ENCODE data around the gene TUBGCP6.

The TUBGCP6 gene

DNA sequence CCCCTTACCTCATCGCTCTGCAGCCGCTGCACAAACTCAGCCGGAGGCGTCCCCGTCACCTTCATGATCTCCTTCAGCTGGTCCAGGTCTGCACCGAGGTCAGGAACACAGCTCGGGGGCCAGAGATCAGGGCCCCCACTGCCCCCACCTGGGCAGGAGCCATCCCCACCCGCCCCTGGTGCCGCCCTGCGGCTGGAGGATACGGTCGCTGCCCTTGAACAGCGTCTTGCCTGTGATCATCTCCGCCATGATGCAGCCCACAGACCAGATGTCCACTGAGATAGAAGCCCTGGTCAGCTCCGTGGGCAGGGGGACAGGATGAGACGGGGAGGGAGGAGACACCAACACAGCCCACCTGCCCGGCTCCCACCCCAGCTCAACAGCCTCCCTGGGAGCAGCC lies 10.8 kb upstream of the TUBGCP6 start:
- TF ChIP-seq CTCF (IDR thresholded peaks at IDR 0.05; ENCODE audit: low read depth, low read length): no peak
- DNase-seq: no peak
- H3K4me1 ChIP-seq: 0 out of 2 replicates have a peak, but pooled peaks cover 2% of the 10 kb centered on the region
- H3K27me3 ChIP-seq: no peaks in the 10 kb centered on the region
- H3K36me3 ChIP-seq: peaks cover 36% of the 10 kb centered on the region
- no peak overlapping the region for H3K4me3 ChIP-seq (ENCODE audit: low read depth, low read length)
- no peaks in the 10 kb centered on the region for H3K9me3 ChIP-seq

DNA sequence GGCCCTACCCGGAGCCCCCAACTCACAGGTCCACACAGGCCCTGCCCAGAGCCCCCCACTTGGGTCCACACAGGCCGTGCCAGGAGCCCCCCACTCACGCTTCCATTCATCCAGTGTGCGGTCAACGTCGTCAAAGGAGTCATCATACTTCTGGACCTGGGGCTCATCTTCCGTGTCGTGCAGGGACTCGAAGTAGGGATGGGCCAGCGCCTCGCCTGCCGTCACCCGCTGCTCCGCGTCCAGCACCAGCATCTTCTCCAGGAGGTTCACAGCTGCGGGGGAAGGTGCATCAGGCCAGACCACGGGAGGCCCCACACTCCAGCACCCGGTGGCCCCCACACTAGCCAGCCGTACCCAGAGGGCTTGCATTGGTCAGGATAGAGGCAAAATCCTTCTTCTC lies 10.3 kb upstream of the TUBGCP6 start:
- no peak overlapping the region for H3K4me3 ChIP-seq (ENCODE audit: low read depth, low read length)
- peaks cover 36% of the 10 kb centered on the region for H3K36me3 ChIP-seq
- peaks cover 4% of the 10 kb centered on the region; the same call in 1 of the 2 replicates for H3K4me1 ChIP-seq
- no peaks in the 10 kb centered on the region for H3K27me3 ChIP-seq
- H3K9me3 ChIP-seq: no peaks in the 10 kb centered on the region
- no peak for DNase-seq
- TF ChIP-seq CTCF (IDR thresholded peaks at IDR 0.05; ENCODE audit: low read depth, low read length): no peak

GRCh38 chr22:50253941-50254340 lies 9.1 kb upstream of the TUBGCP6 start:
- Histone ChIP-seq H3K4me1 (peaks cover 5% of the 10 kb centered on the region; the same call in 1 of the 2 replicates), H3K9me3 (no peaks in the 10 kb centered on the region), H3K36me3 (peaks cover 36% of the 10 kb centered on the region), H3K27me3 (no peaks in the 10 kb centered on the region), H3K4me3 (ENCODE audit: low read depth, low read length) (no peak overlapping the region)
- DNase-seq: no peak
- TF ChIP-seq CTCF (IDR thresholded peaks at IDR 0.05; ENCODE audit: low read depth, low read length): no peak

DNA sequence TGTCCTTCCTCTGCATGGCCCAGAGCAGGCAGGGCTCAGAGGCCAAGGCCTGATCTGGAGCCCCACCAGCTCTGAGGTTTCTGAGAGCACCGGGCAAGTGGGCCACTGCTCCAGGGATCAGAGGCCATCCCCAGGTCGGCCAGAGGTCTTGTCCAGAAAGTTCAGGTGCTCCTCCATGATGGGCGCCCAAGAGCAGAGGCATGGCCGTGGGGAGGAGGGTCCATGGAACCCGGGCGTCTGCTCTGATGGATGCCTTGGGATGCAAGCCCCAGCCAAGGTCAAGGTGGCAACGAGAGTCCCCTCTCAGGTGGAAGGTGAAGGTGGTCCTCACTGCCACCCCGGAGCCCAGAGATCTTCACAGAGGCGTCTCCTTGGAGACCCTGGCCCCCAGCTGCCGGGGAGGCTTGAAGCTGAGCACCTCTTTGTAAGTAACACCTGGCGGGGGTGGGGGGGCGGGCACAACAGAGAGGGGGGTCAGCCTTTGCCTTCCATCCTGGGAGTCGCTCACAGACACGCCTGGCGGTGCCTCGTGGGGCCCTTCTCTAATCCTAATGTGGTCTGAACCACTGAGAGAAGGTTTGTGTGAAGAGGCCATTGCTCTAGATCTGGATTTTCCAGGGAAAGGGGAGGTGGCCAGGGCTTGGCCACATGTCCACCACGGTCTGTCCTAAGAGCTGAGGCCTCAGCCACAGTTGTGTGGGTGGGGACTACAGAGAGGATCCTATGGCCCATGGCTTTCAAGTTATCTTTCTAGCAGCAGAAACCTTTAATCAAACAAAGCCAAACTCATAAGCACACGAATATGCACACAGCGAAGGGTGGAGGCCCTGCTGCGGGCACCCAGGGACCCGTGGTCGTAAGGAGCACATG lies 8.5 kb upstream of the TUBGCP6 start:
- Histone ChIP-seq H3K9me3 (no peaks in the 10 kb centered on the region), H3K4me1 (peaks cover 9% of the 10 kb centered on the region), H3K27me3 (no peaks in the 10 kb centered on the region), H3K4me3 (ENCODE audit: low read depth, low read length) (no peak overlapping the region), H3K36me3 (peaks cover 32% of the 10 kb centered on the region)
- no peak for DNase-seq
- TF ChIP-seq CTCF (IDR thresholded peaks at IDR 0.05; ENCODE audit: low read depth, low read length): no peak

DNA sequence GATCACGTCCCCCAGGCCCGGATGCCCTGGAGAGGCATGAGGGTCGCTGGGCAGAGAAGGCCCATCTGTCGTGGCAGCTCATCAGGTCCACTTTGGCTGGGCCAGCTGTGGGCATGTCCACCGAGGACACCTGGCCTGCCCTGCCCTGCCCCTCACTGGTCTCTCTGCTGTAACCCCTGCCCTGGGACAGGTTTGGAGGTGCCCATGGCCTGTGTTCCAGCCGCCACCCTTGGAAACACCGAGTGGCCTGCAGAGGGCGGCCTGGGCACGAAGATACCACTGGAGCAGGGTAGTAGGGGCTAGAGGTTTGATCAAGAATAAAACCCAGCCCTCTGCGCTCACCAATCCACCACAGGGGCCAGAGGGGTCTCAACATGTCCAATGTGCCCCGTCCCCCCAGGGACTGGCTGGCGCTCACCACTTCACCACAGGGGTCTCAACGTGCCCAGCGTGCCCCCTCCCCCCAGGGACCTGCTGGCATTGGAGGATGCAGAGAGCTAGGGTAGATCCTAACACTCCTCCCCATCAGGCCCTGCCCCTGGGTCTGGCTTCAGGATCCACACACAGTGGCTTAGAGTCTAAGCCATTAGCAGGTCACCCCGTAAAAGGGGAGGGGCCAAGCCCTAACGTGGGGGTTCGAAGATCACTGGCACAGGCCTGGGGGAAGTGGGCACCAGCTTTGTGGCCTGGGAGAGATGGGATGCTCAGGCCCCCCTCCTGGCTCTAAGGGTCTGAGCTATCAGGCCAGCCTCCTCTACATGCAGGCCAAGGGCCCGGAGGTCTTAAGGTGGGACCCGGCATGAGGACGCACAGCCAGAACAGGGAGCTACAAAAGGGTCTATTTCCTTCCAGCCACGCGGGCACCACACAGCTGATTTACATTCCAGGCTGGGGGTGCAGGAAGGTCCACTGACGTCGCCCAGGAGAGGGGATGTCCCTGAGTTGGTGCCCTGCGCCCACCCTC lies 7.5 kb upstream of the TUBGCP6 start:
- H3K9me3 ChIP-seq: no peaks in the 10 kb centered on the region
- TF ChIP-seq CTCF (IDR thresholded peaks at IDR 0.05; ENCODE audit: low read depth, low read length): peak; percentile 83
- H3K4me3 ChIP-seq (ENCODE audit: low read depth, low read length): peak overlapping the region; percentile 70
- peak; percentile 86 for DNase-seq
- peaks cover 27% of the 10 kb centered on the region for H3K36me3 ChIP-seq
- H3K4me1 ChIP-seq: peaks cover 18% of the 10 kb centered on the region
- no peaks in the 10 kb centered on the region for H3K27me3 ChIP-seq

Data from BE2C (cell line).